Mesenchymal stem cell (in vitro differentiated cells and primary cell): Measurements from ENCODE around the gene PDE6H.
A peak's percentile ranks its signal among the peaks of the same experiment; 100 is the strongest.

Source experiments
- DNase-seq: peaks from one replicate; pipeline ENCODE4 v3.0.0-alpha.2; 2013
- H2AFZ ChIP-seq: one replicate; pipeline ENCODE4 v1.6.1; 2013; ENCODE audit warnings: low read depth, mild to moderate bottlenecking, control low read depth, inconsistent platforms, low read length, moderate library complexity
- H2AK5ac ChIP-seq: 2 replicates; pipeline ENCODE4 v1.6.1; 2013; ENCODE audit warnings: low read length, moderate library complexity, mild to moderate bottlenecking, inconsistent platforms; ENCODE audit not compliant: severe bottlenecking
- H2BK120ac ChIP-seq: one replicate; pipeline ENCODE4 v1.6.1; 2013; ENCODE audit warnings: low read depth, mild to moderate bottlenecking, inconsistent platforms, low read length, moderate library complexity
- H2BK12ac ChIP-seq, 2 experiments: one replicate each; pipeline ENCODE4 v1.6.1; 2013; ENCODE audit warnings: inconsistent platforms in 2 of 2, low read length in 2 of 2, mild to moderate bottlenecking in 2 of 2, moderate library complexity in 2 of 2, control low read depth in 1 of 2
- H2BK15ac ChIP-seq: one replicate; pipeline ENCODE4 v1.6.1; 2013; ENCODE audit warnings: mild to moderate bottlenecking, low read depth, inconsistent platforms; ENCODE audit not compliant: poor library complexity, severe bottlenecking
- H2BK5ac ChIP-seq: 2 replicates; pipeline ENCODE4 v1.6.1; 2013; ENCODE audit warnings: low read depth, mild to moderate bottlenecking, low read length, control low read depth, inconsistent platforms; ENCODE audit not compliant: poor library complexity, severe bottlenecking
- H3K14ac ChIP-seq, 2 experiments: one replicate each; pipeline ENCODE4 v1.6.1; 2013; ENCODE audit warnings: inconsistent platforms in 2 of 2, low read length in 2 of 2, control low read depth in 1 of 2, mild to moderate bottlenecking in 1 of 2, moderate library complexity in 1 of 2
- H3K18ac ChIP-seq, 2 experiments: one replicate each; pipeline ENCODE4 v1.6.1; 2013; ENCODE audit warnings: inconsistent platforms in 2 of 2, low read length in 2 of 2, control low read depth in 1 of 2, low read depth in 1 of 2, mild to moderate bottlenecking in 1 of 2
- H3K23ac ChIP-seq, 2 experiments: one replicate each; pipeline ENCODE4 v1.6.1; 2013; ENCODE audit warnings: inconsistent platforms in 2 of 2, low read length in 2 of 2, mild to moderate bottlenecking in 2 of 2, moderate library complexity in 2 of 2, control low read depth in 1 of 2
- H3K27ac ChIP-seq: 2 replicates; pipeline ENCODE4 v1.5.1; 2013; ENCODE audit warnings: mild to moderate bottlenecking, moderate library complexity, low read length, control low read depth, inconsistent platforms; ENCODE audit not compliant: poor library complexity, severe bottlenecking
- H3K27me3 ChIP-seq, 2 experiments: 2 replicates each; pipeline versions ENCODE4 v1.6.1 to v1.7.0; 2013; ENCODE audit warnings: low read length in 2 of 2, mild to moderate bottlenecking in 2 of 2, moderate library complexity in 2 of 2, control low read depth in 1 of 2, inconsistent platforms in 1 of 2; ENCODE audit not compliant: control insufficient read depth in 1 of 2, insufficient read depth in 1 of 2
- H3K36me3 ChIP-seq, 2 experiments: 2 replicates each; pipeline versions ENCODE4 v1.6.1 to v1.7.0; 2013; ENCODE audit warnings: low read length in 2 of 2, control low read depth in 1 of 2, inconsistent platforms in 1 of 2, low read depth in 1 of 2, mild to moderate bottlenecking in 1 of 2; ENCODE audit not compliant: insufficient read depth in 2 of 2, control insufficient read depth in 1 of 2
- H3K4ac ChIP-seq, 2 experiments: one replicate each; pipeline ENCODE4 v1.6.1; 2013; ENCODE audit warnings: inconsistent platforms in 2 of 2, low read length in 2 of 2, mild to moderate bottlenecking in 2 of 2, moderate library complexity in 2 of 2, control low read depth in 1 of 2, low read depth in 1 of 2
- H3K4me1 ChIP-seq: 2 replicates; pipeline ENCODE4 v1.6.1; 2013; ENCODE audit warnings: low read depth, low read length, control low read depth; ENCODE audit not compliant: control insufficient read depth, insufficient read depth
- H3K4me2 ChIP-seq: 2 replicates; pipeline ENCODE4 v1.6.1; 2013; ENCODE audit warnings: low read length, mild to moderate bottlenecking, inconsistent platforms; ENCODE audit not compliant: poor library complexity, severe bottlenecking
- H3K4me3 ChIP-seq, 2 experiments: 2 replicates each; pipeline versions ENCODE4 v1.5.1 to v1.7.0; 2013; ENCODE audit warnings: low read length in 2 of 2, mild to moderate bottlenecking in 2 of 2, control low read depth in 1 of 2, low read depth in 1 of 2; ENCODE audit not compliant: insufficient read depth in 1 of 2
- H3K79me1 ChIP-seq: replicated peaks from 2 replicates; pipeline ENCODE4 v1.6.1; 2013; ENCODE audit warnings: mild to moderate bottlenecking, control low read depth, low read length, inconsistent platforms; ENCODE audit not compliant: poor library complexity, severe bottlenecking
- H3K9ac ChIP-seq: 2 replicates; pipeline ENCODE4 v1.7.0; 2013; ENCODE audit warnings: mild to moderate bottlenecking, low read length, moderate library complexity
- H3K9me3 ChIP-seq: 2 replicates; pipeline ENCODE4 v1.7.0; 2013; ENCODE audit warnings: mild to moderate bottlenecking, low read length; ENCODE audit not compliant: control insufficient read depth
- H4K8ac ChIP-seq: one replicate; pipeline ENCODE4 v1.6.1; 2013; ENCODE audit warnings: inconsistent platforms, mild to moderate bottlenecking, low read length, moderate library complexity
- H4K91ac ChIP-seq: one replicate; pipeline ENCODE4 v1.6.1; 2013; ENCODE audit warnings: mild to moderate bottlenecking, low read length, inconsistent platforms
- WGBS: methylation state at CpG from one replicate; pipeline ENCODE4 v1.1.7; 2013; ENCODE audit warnings: mixed read lengths; 5-methylcytosine and 5-hydroxymethylcytosine counted together

The PDE6H gene

DNA sequence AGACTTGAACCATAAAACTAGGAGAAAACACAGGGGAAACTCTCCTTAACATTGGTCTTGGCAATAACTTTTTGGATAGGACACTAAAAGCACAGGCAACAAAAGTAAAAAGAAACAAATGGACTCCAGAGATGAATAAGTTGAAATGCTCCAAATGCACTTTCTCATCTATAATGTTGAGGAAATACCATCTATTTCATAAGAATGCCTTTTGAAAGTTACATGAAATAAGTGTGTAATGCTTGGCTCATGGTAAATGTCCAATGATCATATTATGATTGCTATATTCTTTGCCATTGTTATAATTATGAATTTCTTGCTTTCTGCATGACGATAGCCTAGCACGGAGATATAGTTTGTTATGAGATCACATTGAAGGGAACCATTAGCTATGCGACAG is 19.8 kb downstream of the PDE6H start:
- Histone ChIP-seq H3K27me3 (no peaks in the 10 kb centered on the region), H3K4me2 (no peak overlapping the region), H2AFZ (no peak overlapping the region), H4K8ac (no peak overlapping the region), H3K9me3 (no peaks in the 10 kb centered on the region), H4K91ac (no peak overlapping the region), H3K27ac (no peak overlapping the region), H2BK12ac (no peak overlapping the region), H2BK120ac (no peak overlapping the region), H2BK15ac (no peak overlapping the region), H3K18ac (peak overlapping the region in 1 of 2 experiments; percentile 34), H3K79me1 (no peaks in the 10 kb centered on the region), H3K4me3 (no peak overlapping the region), H3K9ac (no peak overlapping the region), H3K4ac (no peak overlapping the region), H3K14ac (no peak overlapping the region), H2BK5ac (no peak overlapping the region), H3K23ac (no peak overlapping the region), H3K4me1 (peaks cover 4% of the 10 kb centered on the region), H2AK5ac (no peak overlapping the region), H3K36me3 (no peaks in the 10 kb centered on the region)
- DNase-seq: no peak
- 100% methylated on average over 3 of the region's 3 CpGs for WGBS

- no peak overlapping the region for H3K14ac ChIP-seq
- no peak overlapping the region for H2AK5ac ChIP-seq
- H3K36me3 ChIP-seq: no peaks in the 10 kb centered on the region
- no peak overlapping the region for H4K91ac ChIP-seq
- no peak overlapping the region for H3K4me3 ChIP-seq
- H3K9ac ChIP-seq: no peak overlapping the region
- peaks cover 4% of the 10 kb centered on the region for H3K4me1 ChIP-seq
- H4K8ac ChIP-seq: no peak overlapping the region
- no peaks in the 10 kb centered on the region for H3K79me1 ChIP-seq
- no peak overlapping the region for H2BK5ac ChIP-seq
- no peak overlapping the region for H3K23ac ChIP-seq
- no peak overlapping the region for H2AFZ ChIP-seq
- H3K4ac ChIP-seq: no peak overlapping the region
- no peak overlapping the region for H2BK120ac ChIP-seq
- no peak overlapping the region for H3K27ac ChIP-seq
- no peaks in the 10 kb centered on the region for H3K27me3 ChIP-seq
- no peak overlapping the region for H2BK12ac ChIP-seq
- no peak overlapping the region for H2BK15ac ChIP-seq
- DNase-seq: peak; percentile 28
- no peak overlapping the region for H3K4me2 ChIP-seq
- H3K9me3 ChIP-seq: no peaks in the 10 kb centered on the region
- no peak overlapping the region for H3K18ac ChIP-seq
- WGBS: 83% methylated on average over 1 of the region's 5 CpGs
These were observed 20.3 kb downstream of the PDE6H start for GRCh38 chr12:14993117-14993516.

GRCh38 chr12:14993537-14994266 is 20.9 kb downstream of the PDE6H start:
- H2BK12ac ChIP-seq: peak overlapping the region; percentile 41 to 65
- H3K27ac ChIP-seq: no peak overlapping the region
- H2AFZ ChIP-seq: no peak overlapping the region
- peak overlapping the region; percentile 3 for H2BK5ac ChIP-seq
- no peak overlapping the region for H3K4me3 ChIP-seq
- no peak overlapping the region for H3K23ac ChIP-seq
- H3K4me2 ChIP-seq: no peak overlapping the region
- no peak overlapping the region for H2BK15ac ChIP-seq
- peaks cover 4% of the 10 kb centered on the region for H3K4me1 ChIP-seq
- H3K9me3 ChIP-seq: no peaks in the 10 kb centered on the region
- H3K27me3 ChIP-seq: no peaks in the 10 kb centered on the region
- peak overlapping the region in 1 of 2 experiments; percentile 67 for H3K4ac ChIP-seq
- peak; percentile 80 for DNase-seq
- H3K14ac ChIP-seq: no peak overlapping the region
- 43% methylated on average over 4 of the region's 4 CpGs for WGBS
- peak overlapping the region; percentile 1 to 77 for H3K18ac ChIP-seq
- peak overlapping the region; percentile 7 for H3K9ac ChIP-seq
- no peak overlapping the region for H4K91ac ChIP-seq
- H4K8ac ChIP-seq: peak overlapping the region; percentile 71
- H3K79me1 ChIP-seq: no peaks in the 10 kb centered on the region
- H2AK5ac ChIP-seq: peak overlapping the region; percentile 62
- H3K36me3 ChIP-seq: no peaks in the 10 kb centered on the region
- H2BK120ac ChIP-seq: peak overlapping the region; percentile 24

DNA sequence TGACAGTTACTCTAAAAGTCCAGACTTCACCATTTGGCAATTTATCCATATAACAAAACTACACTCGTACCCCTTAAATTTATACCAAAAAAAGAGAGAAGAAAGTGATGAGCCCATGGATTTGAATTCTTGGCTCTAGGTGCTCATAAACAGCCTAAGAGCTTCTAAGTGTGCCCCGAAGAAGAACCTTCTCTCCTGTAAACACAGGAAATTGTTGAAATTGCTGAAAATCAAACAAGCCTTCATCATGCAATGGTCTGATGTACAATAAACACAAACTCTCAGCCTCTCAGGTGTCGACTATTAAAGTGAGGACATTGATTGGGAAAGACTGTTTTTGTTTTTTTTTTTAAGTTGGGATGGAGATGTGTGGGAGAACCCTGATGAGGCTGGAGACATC is 21.8 kb downstream of the PDE6H start:
- Histone ChIP-seq H3K4ac (peak overlapping the region in 1 of 2 experiments; percentile 53), H2BK120ac (no peak overlapping the region), H4K91ac (no peak overlapping the region), H3K14ac (no peak overlapping the region), H3K27me3 (no peaks in the 10 kb centered on the region), H2AFZ (no peak overlapping the region), H3K9ac (peak overlapping the region; percentile 7), H4K8ac (no peak overlapping the region), H2AK5ac (no peak overlapping the region), H2BK12ac (no peak overlapping the region), H3K36me3 (no peaks in the 10 kb centered on the region), H3K18ac (no peak overlapping the region), H3K4me1 (peaks cover 4% of the 10 kb centered on the region), H3K27ac (no peak overlapping the region), H3K79me1 (no peaks in the 10 kb centered on the region), H3K23ac (no peak overlapping the region), H3K9me3 (no peaks in the 10 kb centered on the region), H2BK5ac (no peak overlapping the region), H3K4me2 (no peak overlapping the region), H3K4me3 (no peak overlapping the region), H2BK15ac (no peak overlapping the region)
- WGBS: no CpG with 5 or more reads among the region's 3 CpGs
- peak; percentile 35 for DNase-seq
